ENCODE results near the gene EPHA7. TPM values are rescaled to one million over a fixed set of nuclear protein-coding genes. Genes with fewer than 3 reads are reported as not detected.

Gene EPHA7
- total RNA-seq, 2 experiments from 2014 or later: not detected

- ATAC-seq (ENCODE audit: poor library complexity) (no peak), DNase-seq (no peak)
- intact Hi-C loops (cut with DNase I, micrococcal nuclease): no loop called here
- no peaks in the 10 kb centered on the region for H3K27me3 Mint-ChIP-seq
- H3K27me3 ChIP-seq (ENCODE audit: control insufficient read depth in 1 of 2, insufficient read depth in 2 of 2, low read length in 2 of 2): no peaks in the 10 kb centered on the region
- no peak overlapping the region for H3K4me3 ChIP-seq (ENCODE audit: low read length)
- no peaks in the 10 kb centered on the region for H3K36me3 Mint-ChIP-seq (ENCODE audit: low read depth)
- no peaks in the 10 kb centered on the region for H3K9me3 ChIP-seq (ENCODE audit: control insufficient read depth in 1 of 2, insufficient read depth in 1 of 2, low read length in 2 of 2)
- H3K27ac Mint-ChIP-seq: no peak overlapping the region
- peaks cover 8% of the 10 kb centered on the region for H3K9me3 Mint-ChIP-seq
- CTCF ChIA-PET: no interaction called here
- no peak overlapping the region for H3K27ac ChIP-seq (ENCODE audit: low read depth in 1 of 2, low read length in 2 of 2)
- no peaks in the 10 kb centered on the region for H3K4me1 Mint-ChIP-seq (ENCODE audit: low read depth)
- H3K4me3 Mint-ChIP-seq: no peak overlapping the region
- no peak for TF ChIP-seq CTCF (IDR thresholded peaks at IDR 0.05)
- no peaks in the 10 kb centered on the region for H3K36me3 ChIP-seq (ENCODE audit: insufficient read depth, low read length)
- H3K4me1 ChIP-seq (ENCODE audit: insufficient read depth, low read length): no peaks in the 10 kb centered on the region
- POLR2A ChIA-PET: no interaction called here
Measured at GRCh38 chr6:93325761-93326160, 93.6 kb downstream of the EPHA7 start.

DNA sequence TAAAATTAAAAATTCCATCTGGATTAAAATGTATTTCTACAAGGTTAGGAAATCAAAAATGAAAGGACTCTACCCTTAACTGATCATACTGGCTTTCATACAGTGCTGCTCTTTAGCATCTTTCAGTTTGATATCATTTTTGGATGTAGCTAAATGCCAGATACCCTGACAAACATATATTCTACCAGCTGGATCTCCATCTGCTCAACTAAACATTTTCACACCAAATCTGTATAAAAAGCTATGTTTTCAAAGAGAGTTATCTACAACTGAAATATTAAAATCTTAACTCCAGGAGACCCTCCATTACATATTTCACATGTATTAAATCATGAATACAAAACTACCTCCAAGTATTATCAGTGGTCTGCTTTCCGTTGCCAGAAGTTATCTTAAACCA lies 95.7 kb downstream of the EPHA7 start:
- POLR2A ChIA-PET: no interaction called here
- Mint-ChIP-seq H3K4me1 (ENCODE audit: low read depth) (no peaks in the 10 kb centered on the region), H3K4me3 (no peak overlapping the region), H3K27me3 (no peaks in the 10 kb centered on the region), H3K36me3 (ENCODE audit: low read depth) (no peaks in the 10 kb centered on the region), H3K27ac (no peak overlapping the region), H3K9me3 (peaks cover 8% of the 10 kb centered on the region)
- Histone ChIP-seq H3K27me3 (ENCODE audit: control insufficient read depth in 1 of 2, insufficient read depth in 2 of 2, low read length in 2 of 2) (no peaks in the 10 kb centered on the region), H3K4me3 (ENCODE audit: low read length) (no peak overlapping the region), H3K9me3 (ENCODE audit: control insufficient read depth in 1 of 2, insufficient read depth in 1 of 2, low read length in 2 of 2) (no peaks in the 10 kb centered on the region), H3K36me3 (ENCODE audit: insufficient read depth, low read length) (no peaks in the 10 kb centered on the region), H3K27ac (ENCODE audit: low read depth in 1 of 2, low read length in 2 of 2) (no peak overlapping the region), H3K4me1 (ENCODE audit: insufficient read depth, low read length) (no peaks in the 10 kb centered on the region)
- TF ChIP-seq CTCF (IDR thresholded peaks at IDR 0.05): no peak
- ATAC-seq (ENCODE audit: poor library complexity): no peak
- DNase-seq: no peak
- CTCF ChIA-PET: no interaction called here
- intact Hi-C loops (cut with DNase I, micrococcal nuclease): no loop called here

GRCh38 chr6:93322651-93323050 lies 96.7 kb downstream of the EPHA7 start:
- peaks cover 3% of the 10 kb centered on the region for H3K9me3 Mint-ChIP-seq
- no peak overlapping the region for H3K4me3 Mint-ChIP-seq

More at GRCh38 chr6:93322651-93323050, 96.7 kb downstream of the EPHA7 start:
- Histone ChIP-seq H3K4me1 (ENCODE audit: insufficient read depth, low read length) (no peaks in the 10 kb centered on the region), H3K27me3 (ENCODE audit: control insufficient read depth in 1 of 2, insufficient read depth in 2 of 2, low read length in 2 of 2) (no peaks in the 10 kb centered on the region), H3K36me3 (ENCODE audit: insufficient read depth, low read length) (no peaks in the 10 kb centered on the region), H3K4me3 (ENCODE audit: low read length) (no peak overlapping the region), H3K9me3 (ENCODE audit: control insufficient read depth in 1 of 2, insufficient read depth in 1 of 2, low read length in 2 of 2) (no peaks in the 10 kb centered on the region), H3K27ac (ENCODE audit: low read depth in 1 of 2, low read length in 2 of 2) (no peak overlapping the region)
- ChIA-PET POLR2A (no interaction called here), CTCF (no interaction called here)
- intact Hi-C loops (cut with DNase I, micrococcal nuclease): no loop called here
- ATAC-seq (ENCODE audit: poor library complexity) (no peak), DNase-seq (no peak)
- H3K27me3 Mint-ChIP-seq: no peaks in the 10 kb centered on the region
- no peak for TF ChIP-seq CTCF (IDR thresholded peaks at IDR 0.05)
- H3K4me1 Mint-ChIP-seq (ENCODE audit: low read depth): no peaks in the 10 kb centered on the region
- no peak overlapping the region for H3K27ac Mint-ChIP-seq
- no peaks in the 10 kb centered on the region for H3K36me3 Mint-ChIP-seq (ENCODE audit: low read depth)

Data from CD4-positive, alpha-beta T cell (primary cell).